Measurements from ENCODE around the gene KLHDC8B.

Gene KLHDC8B

GRCh38 chr3:49173116-49173791 lies 1.9 kb downstream of the KLHDC8B start:
- no peak overlapping the region for H3K4me3 ChIP-seq (ENCODE audit: low read depth, low read length)
- DNase-seq (ENCODE audit: low read depth): peak; percentile 54
- TF ChIP-seq CTCF (conservative IDR thresholded peaks at IDR 0.05; ENCODE audit: low read depth, low read length): no peak

GRCh38 chr3:49173792-49174170 lies 2.4 kb downstream of the KLHDC8B start:
- TF ChIP-seq CTCF (conservative IDR thresholded peaks at IDR 0.05; ENCODE audit: low read depth, low read length): no peak
- no peak overlapping the region for H3K4me3 ChIP-seq (ENCODE audit: low read depth, low read length)
- DNase-seq (ENCODE audit: low read depth): peak; percentile 62

GRCh38 chr3:49174397-49174985 lies 3.1 kb downstream of the KLHDC8B start:
- no peak for DNase-seq (ENCODE audit: low read depth)
- TF ChIP-seq CTCF (conservative IDR thresholded peaks at IDR 0.05; ENCODE audit: low read depth, low read length): no peak
- H3K4me3 ChIP-seq (ENCODE audit: low read depth, low read length): no peak overlapping the region

GRCh38 chr3:49175530-49175929 lies 4.1 kb downstream of the KLHDC8B start:
- no peak for TF ChIP-seq CTCF (conservative IDR thresholded peaks at IDR 0.05; ENCODE audit: low read depth, low read length)
- no peak for DNase-seq (ENCODE audit: low read depth)
- no peak overlapping the region for H3K4me3 ChIP-seq (ENCODE audit: low read depth, low read length)

GRCh38 chr3:49177073-49177472 lies 5.7 kb downstream of the KLHDC8B start:
- no peak overlapping the region for H3K4me3 ChIP-seq (ENCODE audit: low read depth, low read length)
- no peak for TF ChIP-seq CTCF (conservative IDR thresholded peaks at IDR 0.05; ENCODE audit: low read depth, low read length)
- no peak for DNase-seq (ENCODE audit: low read depth)

- TF ChIP-seq CTCF (conservative IDR thresholded peaks at IDR 0.05; ENCODE audit: low read depth, low read length): no peak
- no peak overlapping the region for H3K4me3 ChIP-seq (ENCODE audit: low read depth, low read length)
- DNase-seq (ENCODE audit: low read depth): no peak
Observed at GRCh38 chr3:49180116-49180515, 8.7 kb downstream of the KLHDC8B start.

- H3K4me3 ChIP-seq (ENCODE audit: low read depth, low read length): no peak overlapping the region
- no peak for DNase-seq (ENCODE audit: low read depth)
- no peak for TF ChIP-seq CTCF (conservative IDR thresholded peaks at IDR 0.05; ENCODE audit: low read depth, low read length)
Observed at GRCh38 chr3:49181351-49181750, 10.0 kb downstream of the KLHDC8B start.
